HS-5 (cell line): Measurements from ENCODE around the gene TSPAN1.
"Not testable (repeated sequence)": the region's sequence is repeated elsewhere in the genome, so short reads cannot be mapped to it uniquely, and the experiment has no call there.

ENCODE experiments used
- DNase-seq: peaks from one replicate; pipeline ENCODE4 v3.0.0-alpha.2; 2012; ENCODE audit warnings: low read depth

Gene TSPAN1

DNA sequence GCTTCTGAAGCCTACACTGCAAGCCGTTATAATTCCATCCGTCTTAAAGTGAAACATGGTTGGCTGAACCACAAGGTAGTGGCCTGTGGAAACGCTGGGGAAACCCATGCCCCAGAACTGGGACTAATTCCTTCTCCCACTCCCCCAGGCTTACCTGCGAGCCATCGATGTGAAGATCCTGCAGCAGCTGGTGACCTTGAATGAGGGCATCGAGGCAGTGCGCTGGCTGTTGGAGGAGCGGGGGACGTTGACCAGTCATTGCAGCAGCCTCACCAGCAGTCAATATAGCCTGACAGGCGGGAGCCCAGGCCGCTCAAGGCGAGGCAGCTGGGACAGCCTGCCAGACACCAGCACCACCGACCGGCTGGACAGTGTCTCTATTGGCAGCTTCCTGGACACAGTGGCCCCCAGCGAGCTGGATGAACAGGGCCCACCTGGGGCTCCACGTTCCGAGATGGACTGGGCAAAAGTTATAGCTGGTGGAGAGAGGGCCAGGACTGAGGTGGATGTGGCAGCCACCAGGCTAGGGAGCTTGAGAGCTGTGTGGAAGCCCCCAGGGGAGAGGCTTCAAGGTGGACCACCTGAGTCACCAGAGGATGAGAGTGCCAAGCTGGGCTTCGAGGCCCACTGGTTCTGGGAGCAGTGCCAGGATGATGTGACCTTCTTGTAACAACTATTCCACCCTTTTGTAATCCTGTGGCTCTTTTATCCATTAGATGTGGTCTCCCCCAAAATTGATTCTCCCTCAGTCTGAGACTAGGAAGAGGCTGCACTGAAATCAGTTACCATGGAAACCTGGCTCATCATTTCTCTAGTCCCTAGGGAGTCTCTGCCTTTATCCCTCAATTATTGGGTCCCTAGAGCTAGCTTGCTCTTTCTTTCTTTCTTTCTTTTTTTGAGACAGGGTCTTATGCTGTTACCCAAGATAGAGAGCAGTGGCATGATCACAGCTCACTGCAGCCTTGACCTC, 44.9 kb downstream of the TSPAN1 start:
- DNase-seq, result no peak

DNA sequence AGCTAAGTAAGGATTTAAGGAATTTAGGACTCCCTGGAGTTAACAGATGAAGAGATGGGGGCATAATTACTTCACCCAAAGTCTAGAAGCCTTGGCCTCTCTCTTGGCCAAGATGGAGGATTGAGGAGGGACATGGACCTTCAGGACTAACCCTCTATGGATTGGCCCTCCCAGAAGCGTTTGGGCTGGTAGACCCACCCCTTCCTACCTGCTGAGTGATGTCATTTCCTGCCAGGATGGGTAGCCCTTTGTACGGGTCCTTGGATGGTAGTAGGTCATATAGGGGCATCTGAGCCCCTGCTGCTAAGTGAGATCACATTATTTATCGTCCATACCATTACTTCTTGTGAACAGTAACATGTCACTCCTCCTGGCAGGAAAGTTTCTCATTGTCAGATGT, 45.9 kb downstream of the TSPAN1 start:
- DNase-seq, result no peak

DNA sequence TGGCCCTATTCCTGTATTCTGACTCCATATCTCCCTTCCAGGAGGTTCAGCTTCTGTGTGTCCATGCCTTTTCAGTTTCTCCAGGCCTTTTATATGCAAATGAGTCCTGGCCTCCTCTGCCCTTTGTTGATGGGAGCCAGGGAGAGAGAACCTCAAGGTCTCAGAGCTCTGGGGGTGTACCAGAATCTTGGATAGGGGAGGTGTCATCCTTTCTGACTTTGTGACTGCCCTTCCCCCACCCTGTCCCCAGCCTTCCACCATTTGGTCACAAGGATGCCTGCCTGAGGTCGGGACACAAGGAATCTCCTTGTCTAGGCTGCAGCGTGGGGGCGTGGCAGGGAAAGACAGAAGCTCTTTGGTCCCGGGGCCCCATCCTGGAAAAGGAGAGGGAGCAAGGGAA, 46.9 kb downstream of the TSPAN1 start:
- DNase-seq, result no peak

DNA sequence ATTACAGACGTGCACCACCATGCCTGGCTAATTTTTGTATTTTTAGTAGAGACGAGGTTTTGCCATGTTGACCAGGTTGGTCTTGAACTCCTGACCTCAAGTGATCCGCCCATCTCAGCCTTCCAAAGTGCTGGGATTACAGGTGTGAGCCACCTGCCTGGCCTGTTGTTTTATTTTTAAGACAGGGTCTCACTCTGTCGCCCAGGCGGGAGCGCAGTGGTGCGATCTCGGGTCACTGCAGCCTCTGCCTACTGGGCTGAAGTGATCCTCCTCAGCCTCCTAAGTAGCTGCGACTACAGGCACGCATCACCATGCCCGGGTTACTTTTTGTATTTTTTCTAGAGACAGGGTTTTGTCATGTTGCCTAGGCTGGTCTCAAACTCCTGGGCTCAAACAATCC, 48.2 kb downstream of the TSPAN1 start:
- DNase-seq, result not testable (repeated sequence)

DNA sequence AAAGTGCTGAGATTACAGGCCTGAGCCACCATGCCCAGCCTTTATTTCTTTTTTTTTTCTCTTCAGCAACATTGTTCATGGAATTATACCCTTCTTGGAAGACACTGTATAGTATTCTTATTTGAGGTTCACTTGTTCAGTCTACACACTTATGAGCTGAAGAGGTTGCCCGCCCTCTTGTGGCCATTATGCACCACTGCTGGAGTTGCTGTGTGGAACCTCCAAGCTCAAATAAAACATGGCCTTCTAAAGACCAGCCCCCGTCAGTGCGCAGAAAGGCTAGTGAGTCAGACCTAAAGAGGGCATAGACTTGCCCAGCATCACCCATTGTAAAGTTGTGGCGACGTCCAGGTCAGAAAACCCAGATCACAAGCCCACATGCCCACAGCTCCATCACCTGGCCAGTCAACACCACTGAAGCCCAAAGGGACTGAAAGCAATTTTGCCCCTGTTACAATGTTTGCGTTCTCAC, 48.6 kb downstream of the TSPAN1 start:
- DNase-seq, result peak; percentile 85

DNA sequence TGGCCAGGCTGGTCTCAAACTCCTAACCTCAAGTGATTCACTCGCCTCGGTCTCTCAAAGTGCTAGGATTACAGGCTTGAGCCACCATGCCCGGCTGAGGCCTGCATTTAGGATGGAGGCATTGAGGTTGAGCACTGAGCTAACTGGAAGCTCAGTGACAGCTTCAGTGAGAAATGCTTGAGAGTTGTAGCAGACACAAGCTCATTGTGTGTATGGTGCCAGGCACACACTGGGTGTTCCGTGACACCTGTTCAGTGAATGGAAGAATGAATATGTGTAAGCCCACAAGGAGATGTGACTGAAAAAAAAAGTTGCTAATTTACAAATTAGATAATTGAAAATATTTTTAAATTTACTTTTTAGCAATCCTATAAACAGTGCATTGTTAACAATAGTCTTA, 50.1 kb downstream of the TSPAN1 start:
- DNase-seq, result no peak

DNA sequence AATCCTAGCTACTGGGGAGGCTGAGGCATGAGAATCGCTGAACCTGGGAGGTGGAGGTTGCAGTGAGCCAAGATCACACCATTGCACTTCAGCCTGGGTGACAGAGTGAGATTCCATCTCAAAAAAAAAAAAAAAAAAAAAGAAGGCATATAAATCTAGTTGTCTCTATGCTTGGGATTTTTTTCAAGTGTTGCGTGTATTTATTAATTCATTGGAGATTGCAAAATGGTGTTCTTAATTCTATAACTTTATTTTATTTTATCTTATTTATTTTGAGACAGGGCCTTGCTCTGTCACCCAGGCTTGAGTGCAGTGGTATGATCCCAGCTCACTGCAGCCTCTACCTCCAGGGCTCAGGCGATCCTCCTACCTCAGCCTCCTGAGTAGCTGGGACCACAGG, 56.3 kb downstream of the TSPAN1 start:
- not testable (repeated sequence) for DNase-seq
